ENCODE results near the gene TMEM63A.

DNA sequence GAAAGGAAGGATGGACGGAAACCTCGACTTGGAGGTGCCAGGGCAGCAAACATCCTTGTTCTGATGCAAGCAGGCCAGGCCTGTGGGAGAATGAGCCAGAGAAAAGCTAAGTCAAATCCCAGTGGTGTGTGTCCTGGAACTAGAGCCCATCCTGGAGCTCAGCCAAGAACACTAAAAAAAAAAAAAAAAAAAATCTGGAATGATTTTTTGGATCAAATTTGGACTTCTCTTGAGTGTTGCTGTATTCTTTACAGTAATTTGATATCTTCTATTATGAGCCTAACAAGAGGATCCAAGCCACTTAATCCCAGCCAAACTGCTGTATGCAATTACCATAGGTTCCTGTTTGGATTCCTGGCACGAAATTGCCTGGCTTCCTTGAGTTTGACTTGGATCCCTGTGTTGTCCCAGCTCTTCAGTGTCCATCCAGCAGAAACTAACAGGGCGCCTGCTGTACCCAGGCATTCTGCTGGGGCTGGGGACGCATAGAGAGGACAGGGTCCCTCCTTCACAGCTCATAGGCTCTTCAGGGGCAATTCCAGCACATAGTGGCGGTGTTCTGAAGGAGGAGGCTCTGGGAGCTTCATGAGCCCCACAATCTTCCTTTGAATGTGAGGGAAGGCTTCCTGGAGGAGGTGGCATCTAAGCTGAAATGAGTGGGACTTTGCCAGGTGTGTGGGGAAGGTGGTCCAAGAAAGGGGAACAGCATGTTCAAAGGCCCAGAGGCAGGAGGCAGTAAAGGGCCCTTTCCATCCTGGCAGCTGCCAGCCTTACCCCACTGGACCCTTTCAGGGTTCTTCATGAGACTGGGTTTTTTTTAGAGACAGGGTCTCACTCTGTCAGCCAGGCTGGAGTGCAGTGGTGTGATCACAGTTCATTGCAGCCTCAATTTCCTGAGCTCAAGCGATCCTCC is 47.5 kb downstream of the TMEM63A start:
- TF ChIP-seq, protein P1, sequence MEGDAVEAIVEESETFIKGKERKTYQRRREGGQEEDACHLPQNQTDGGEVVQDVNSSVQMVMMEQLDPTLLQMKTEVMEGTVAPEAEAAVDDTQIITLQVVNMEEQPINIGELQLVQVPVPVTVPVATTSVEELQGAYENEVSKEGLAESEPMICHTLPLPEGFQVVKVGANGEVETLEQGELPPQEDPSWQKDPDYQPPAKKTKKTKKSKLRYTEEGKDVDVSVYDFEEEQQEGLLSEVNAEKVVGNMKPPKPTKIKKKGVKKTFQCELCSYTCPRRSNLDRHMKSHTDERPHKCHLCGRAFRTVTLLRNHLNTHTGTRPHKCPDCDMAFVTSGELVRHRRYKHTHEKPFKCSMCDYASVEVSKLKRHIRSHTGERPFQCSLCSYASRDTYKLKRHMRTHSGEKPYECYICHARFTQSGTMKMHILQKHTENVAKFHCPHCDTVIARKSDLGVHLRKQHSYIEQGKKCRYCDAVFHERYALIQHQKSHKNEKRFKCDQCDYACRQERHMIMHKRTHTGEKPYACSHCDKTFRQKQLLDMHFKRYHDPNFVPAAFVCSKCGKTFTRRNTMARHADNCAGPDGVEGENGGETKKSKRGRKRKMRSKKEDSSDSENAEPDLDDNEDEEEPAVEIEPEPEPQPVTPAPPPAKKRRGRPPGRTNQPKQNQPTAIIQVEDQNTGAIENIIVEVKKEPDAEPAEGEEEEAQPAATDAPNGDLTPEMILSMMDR (IDR thresholded peaks at IDR 0.05; ENCODE audit: insufficient read depth, low read length, poor library complexity, severe bottlenecking), result no peak
- TF ChIP-seq EZH2phosphoT487 (conservative IDR thresholded peaks at IDR 0.05; ENCODE audit: low read length), result no peak

All from SU-DHL-6 (cell line).